Effector memory CD4-positive, alpha-beta T cell (primary cell): ENCODE results near the gene SUPT20H.

Experiments used
- DNase-seq, 3 donors: peaks; one replicate each; pipeline ENCODE4 v3.0.0-alpha.2; 2020
- H3K27ac ChIP-seq: 2 replicates; pipeline ENCODE4 v1.7.0; 2013; ENCODE audit warnings: mild to moderate bottlenecking, low read length, moderate library complexity; ENCODE audit not compliant: insufficient read depth, poor library complexity, severe bottlenecking
- H3K27me3 ChIP-seq: replicated peaks from 2 replicates; pipeline ENCODE4 v1.7.0; 2013; ENCODE audit warnings: mild to moderate bottlenecking, low read length; ENCODE audit not compliant: insufficient read depth, control insufficient read depth, poor library complexity, severe bottlenecking
- H3K36me3 ChIP-seq: 2 replicates; pipeline ENCODE4 v1.7.0; 2013; ENCODE audit warnings: mild to moderate bottlenecking, low read length, moderate library complexity; ENCODE audit not compliant: control insufficient read depth, insufficient read depth
- H3K4me1 ChIP-seq: 2 replicates; pipeline ENCODE4 v1.7.0; 2013; ENCODE audit warnings: low read length, mild to moderate bottlenecking; ENCODE audit not compliant: control insufficient read depth, insufficient read depth, poor library complexity, severe bottlenecking
- H3K4me3 ChIP-seq: 2 replicates; pipeline ENCODE4 v1.7.0; 2013; ENCODE audit warnings: low read length, low read depth, mild to moderate bottlenecking; ENCODE audit not compliant: insufficient read depth, poor library complexity, severe bottlenecking
- H3K9me3 ChIP-seq: 2 replicates; pipeline ENCODE4 v1.7.0; 2013; ENCODE audit warnings: mild to moderate bottlenecking, low read length, moderate library complexity; ENCODE audit not compliant: control insufficient read depth

SUPT20H gene

GRCh38 chr13:37011788-37012187, 47.7 kb downstream of the SUPT20H start:
- Histone ChIP-seq H3K27me3 (no peaks in the 10 kb centered on the region), H3K9me3 (no peaks in the 10 kb centered on the region), H3K4me1 (no peaks in the 10 kb centered on the region), H3K27ac (no peak overlapping the region), H3K4me3 (no peak overlapping the region), H3K36me3 (peaks cover 64% of the 10 kb centered on the region)
- no peak for DNase-seq

- H3K36me3 ChIP-seq: peaks cover 62% of the 10 kb centered on the region
- no peak for DNase-seq
- no peak overlapping the region for H3K27ac ChIP-seq
- no peak overlapping the region for H3K4me3 ChIP-seq
- H3K9me3 ChIP-seq: no peaks in the 10 kb centered on the region
- H3K4me1 ChIP-seq: no peaks in the 10 kb centered on the region
- no peaks in the 10 kb centered on the region for H3K27me3 ChIP-seq
Observed at GRCh38 chr13:37011002-37011401, 48.5 kb downstream of the SUPT20H start.

GRCh38 chr13:37010424-37010823, 49.1 kb downstream of the SUPT20H start:
- Histone ChIP-seq H3K4me1 (no peaks in the 10 kb centered on the region), H3K4me3 (no peak overlapping the region), H3K36me3 (peaks cover 56% of the 10 kb centered on the region), H3K27me3 (no peaks in the 10 kb centered on the region), H3K27ac (no peak overlapping the region), H3K9me3 (no peaks in the 10 kb centered on the region)
- DNase-seq: no peak

DNA sequence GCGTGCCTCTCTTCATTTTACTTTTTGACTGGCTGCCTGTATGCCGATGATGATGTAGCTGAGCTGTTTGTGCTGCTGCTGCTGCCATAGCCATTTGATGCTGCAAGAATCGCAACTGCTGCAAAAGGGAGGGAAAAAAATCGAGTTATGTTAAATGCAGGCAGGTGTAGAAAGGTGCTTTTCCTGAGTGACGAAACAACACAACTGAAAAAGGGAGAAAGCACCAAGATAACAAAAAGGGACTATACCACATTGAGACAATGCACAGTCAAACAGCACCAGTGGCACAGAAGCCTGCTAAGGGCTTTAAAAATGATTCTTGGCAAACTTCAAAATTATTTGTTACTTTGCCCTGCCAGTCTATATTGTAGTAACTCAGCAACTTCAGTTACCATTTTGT, 49.8 kb downstream of the SUPT20H start:
- Histone ChIP-seq H3K27me3 (no peaks in the 10 kb centered on the region), H3K27ac (no peak overlapping the region), H3K4me3 (no peak overlapping the region), H3K9me3 (no peaks in the 10 kb centered on the region), H3K36me3 (peaks cover 56% of the 10 kb centered on the region), H3K4me1 (no peaks in the 10 kb centered on the region)
- no peak for DNase-seq

GRCh38 chr13:37001921-37002250, 57.6 kb downstream of the SUPT20H start:
- Histone ChIP-seq H3K4me1 (peaks cover 4% of the 10 kb centered on the region), H3K27ac (no peak overlapping the region), H3K27me3 (no peaks in the 10 kb centered on the region), H3K36me3 (peaks cover 22% of the 10 kb centered on the region), H3K9me3 (no peaks in the 10 kb centered on the region), H3K4me3 (no peak overlapping the region)
- no peak for DNase-seq

DNA sequence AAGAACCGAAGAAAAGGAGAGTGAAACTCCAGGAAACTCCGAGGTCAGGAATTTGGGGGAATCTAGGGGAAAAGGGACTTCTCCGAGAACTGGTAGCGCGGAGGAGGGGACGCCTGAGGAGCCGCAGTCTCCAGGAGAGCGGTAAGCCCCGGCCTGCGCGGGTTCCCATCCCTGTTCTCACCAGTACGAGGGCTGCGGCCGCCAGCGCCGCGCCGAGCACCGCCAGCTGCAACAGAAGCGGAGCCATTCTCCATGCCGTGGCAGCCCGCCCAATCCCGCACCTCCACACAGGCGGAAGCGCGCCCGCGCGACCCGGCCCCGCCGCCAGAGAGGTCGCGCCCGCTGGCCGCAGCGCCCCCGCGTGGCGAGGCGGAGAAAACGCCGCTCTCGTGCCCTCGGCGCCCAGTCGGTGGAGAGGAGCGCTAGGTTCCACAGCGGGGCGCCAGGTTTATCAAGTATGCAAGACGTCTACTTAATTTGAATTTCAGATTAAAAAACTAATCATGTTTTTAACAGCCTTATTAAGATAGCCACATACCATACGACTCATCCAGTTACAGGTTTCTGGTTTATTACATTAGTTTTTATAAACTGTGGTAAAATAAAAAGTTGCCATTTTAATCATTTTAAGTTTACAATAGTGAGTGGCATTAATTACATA, 60.3 kb downstream of the SUPT20H start, which contains the start of gene ALG5:
Gene ALG5, minus strand, starts transcription at position 287 of the 661 bp plus-strand sequence. Its CDS starts 40 bp downstream, at position 247.
- no peaks in the 10 kb centered on the region for H3K9me3 ChIP-seq
- H3K4me1 ChIP-seq: peaks cover 4% of the 10 kb centered on the region
- H3K36me3 ChIP-seq: peaks cover 22% of the 10 kb centered on the region
- H3K27ac ChIP-seq: peak within 1 kb of the TSS; percentile 97
- peak; percentile 90 to 91 (median 90) for DNase-seq
- no peaks in the 10 kb centered on the region for H3K27me3 ChIP-seq
- H3K4me3 ChIP-seq: peak within 1 kb of the TSS; percentile 81

- peak overlapping the region; percentile 97 for H3K27ac ChIP-seq
Observed at GRCh38 chr13:36998624-36999041, 60.9 kb downstream of the SUPT20H start.

DNA sequence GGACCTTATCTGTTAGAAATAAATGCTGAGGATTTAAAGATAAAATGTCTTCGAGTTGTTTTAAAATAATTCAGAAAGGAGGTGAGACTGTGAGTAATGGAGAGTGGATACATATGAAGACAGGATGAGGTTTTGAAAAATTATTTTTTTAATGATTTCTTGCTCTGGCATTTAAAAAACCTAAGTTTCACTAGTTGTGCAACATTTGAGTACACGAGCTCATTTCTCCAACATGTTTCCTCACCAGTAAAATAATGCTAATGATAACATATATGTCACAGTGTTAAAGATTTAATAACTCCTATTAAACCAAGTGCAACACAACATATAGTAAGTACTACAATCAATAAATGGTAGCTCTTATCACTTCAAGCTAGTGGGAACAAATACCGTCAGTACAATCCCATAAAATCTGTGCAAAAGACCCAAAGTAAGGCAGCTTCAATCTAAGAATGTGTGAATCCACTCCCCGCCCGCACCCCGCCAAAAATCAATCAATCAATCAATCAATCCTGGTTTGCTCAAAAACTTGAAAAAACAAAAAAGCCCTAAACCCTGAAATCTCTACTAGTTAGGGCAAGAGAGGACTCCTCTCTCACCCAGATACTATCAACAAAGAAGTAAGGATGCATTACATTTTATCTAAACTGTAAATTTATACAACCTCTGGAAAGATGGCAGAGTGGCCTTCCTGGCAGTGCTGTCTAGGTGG, 61.6 kb downstream of the SUPT20H start:
- DNase-seq: no peak
- no peak overlapping the region for H3K27ac ChIP-seq
- no peaks in the 10 kb centered on the region for H3K9me3 ChIP-seq
- no peaks in the 10 kb centered on the region for H3K27me3 ChIP-seq
- H3K36me3 ChIP-seq: peaks cover 27% of the 10 kb centered on the region
- peak overlapping the region; percentile 81 for H3K4me3 ChIP-seq
- peaks cover 4% of the 10 kb centered on the region for H3K4me1 ChIP-seq

More at GRCh38 chr13:36998624-36999041, 60.9 kb downstream of the SUPT20H start:
- H3K4me1 ChIP-seq: peaks cover 4% of the 10 kb centered on the region
- no peak for DNase-seq
- peak overlapping the region; percentile 81 for H3K4me3 ChIP-seq
- no peaks in the 10 kb centered on the region for H3K27me3 ChIP-seq
- no peaks in the 10 kb centered on the region for H3K9me3 ChIP-seq
- H3K36me3 ChIP-seq: peaks cover 26% of the 10 kb centered on the region

- Histone ChIP-seq H3K9me3 (no peaks in the 10 kb centered on the region), H3K4me1 (peaks cover 2% of the 10 kb centered on the region), H3K4me3 (no peak overlapping the region), H3K36me3 (peaks cover 70% of the 10 kb centered on the region), H3K27ac (no peak overlapping the region), H3K27me3 (no peaks in the 10 kb centered on the region)
- DNase-seq: no peak
Observed at GRCh38 chr13:36992362-36992761, 67.1 kb downstream of the SUPT20H start.

DNA sequence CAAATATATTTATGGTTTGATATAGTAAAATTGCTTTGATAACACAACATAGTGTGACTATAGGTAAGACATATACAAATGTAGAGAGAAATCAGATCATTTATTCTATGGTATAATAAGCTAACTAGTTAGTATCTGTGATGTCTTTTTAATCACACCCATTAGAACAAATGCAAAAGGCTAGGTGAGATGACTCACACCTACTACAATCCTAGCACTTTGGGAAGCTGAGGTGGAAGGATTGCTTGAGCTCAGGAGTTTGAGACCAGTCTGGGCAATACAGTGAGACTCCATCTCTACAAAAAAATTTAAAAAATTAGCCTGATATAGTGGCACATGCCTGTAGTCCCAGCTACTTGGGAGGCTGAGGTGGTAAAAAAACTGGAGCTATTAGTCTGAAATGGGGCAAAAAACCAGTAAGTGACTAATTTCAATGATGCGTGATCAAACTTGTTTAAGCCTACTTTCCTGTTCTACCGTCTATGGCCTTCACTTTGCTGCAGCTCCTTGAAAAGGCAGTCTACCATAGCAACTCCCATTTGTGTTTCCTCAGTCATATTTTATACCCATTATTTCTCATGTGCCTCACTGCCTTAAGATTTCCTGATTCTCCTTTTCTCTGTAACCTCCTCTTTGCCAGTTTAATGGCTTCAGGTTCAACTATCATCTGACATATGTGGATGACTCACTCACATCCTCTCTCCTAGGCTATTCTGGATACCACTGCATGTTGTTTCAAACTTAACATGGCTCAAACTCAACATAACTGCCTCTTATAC, 72.8 kb downstream of the SUPT20H start:
- H3K9me3 ChIP-seq: no peaks in the 10 kb centered on the region
- no peak overlapping the region for H3K27ac ChIP-seq
- H3K4me3 ChIP-seq: no peak overlapping the region
- no peak for DNase-seq
- H3K36me3 ChIP-seq: peaks cover 64% of the 10 kb centered on the region
- no peaks in the 10 kb centered on the region for H3K4me1 ChIP-seq
- no peaks in the 10 kb centered on the region for H3K27me3 ChIP-seq
